Esophagus muscularis mucosa (tissue), 4 donors: ENCODE data around the gene DPPA3. TPM values are rescaled to one million over a fixed set of nuclear protein-coding genes. Genes with fewer than 3 reads are reported as not detected.

ENCODE experiments used
- DNase-seq: peaks from one replicate; pipeline ENCODE4 v3.0.0-alpha.2; 2017; ENCODE audit errors: extremely low spot score
- H3K27ac ChIP-seq, 4 donors: fragments of 200-600 bp; sonication (generic); replicated peaks in 1 of 4; 1 replicate in 3 of 4; 2 replicates in 1 of 4; pipeline ENCODE4 v1.5.1; 2016 to 2019; ENCODE audit warnings: mild to moderate bottlenecking in 1 of 4
- H3K27me3 ChIP-seq, 4 donors: fragments of 200-600 bp; sonication (generic); one replicate each; pipeline versions ENCODE4 v1.5.1 to v1.6.0; 2016 to 2019
- H3K36me3 ChIP-seq, 4 donors: fragments of 200-600 bp; sonication (generic); one replicate each; pipeline ENCODE4 v1.5.1; 2016 to 2019
- H3K4me1 ChIP-seq, 4 donors: fragments of 200-600 bp; sonication (generic); one replicate each; pipeline ENCODE4 v1.5.1; 2016 to 2019
- H3K4me3 ChIP-seq, 4 donors: fragments of 200-600 bp; sonication (generic); 1 replicate in 2 of 4; 2 replicates in 2 of 4; pipeline ENCODE4 v1.5.1; 2016 to 2019; ENCODE audit warnings: mild to moderate bottlenecking in 4 of 4, moderate library complexity in 1 of 4
- H3K9me3 ChIP-seq, 4 donors: fragments of 200-600 bp; sonication (generic); 1 replicate in 3 of 4; 2 replicates in 1 of 4; pipeline ENCODE4 v1.5.1; 2016 to 2019
- CTCF ChIP-seq, 3 experiments: fragments of 200-600 bp in 2 of 3; fragments of 450-650 bp in 1 of 3; sonication (generic) in 2 of 3; IDR thresholded peaks; one replicate each; pipeline ENCODE4 v1.5.1; 2017 to 2019; ENCODE audit warnings: antibody characterized with exemption in 3 of 3, mild to moderate bottlenecking in 2 of 3, moderate library complexity in 1 of 3
- EP300 ChIP-seq: sonication (generic); formaldehyde crosslinking; IDR thresholded peaks from one replicate; pipeline ENCODE4 v1.6.1; 2017; ENCODE audit warnings: antibody characterized with exemption
- POLR2A ChIP-seq: fragments of 450-650 bp; IDR thresholded peaks from one replicate; pipeline ENCODE4 v1.6.1; 2017; ENCODE audit warnings: antibody characterized with exemption, moderate library complexity, mild to moderate bottlenecking, low read depth
- POLR2AphosphoS5 ChIP-seq, 2 donors: sonication (generic); formaldehyde crosslinking; IDR thresholded peaks; one replicate each; pipeline ENCODE4 v1.6.1; 2017; ENCODE audit warnings: antibody characterized with exemption in 2 of 2
- WGBS: methylation state at CpG from one replicate; pipeline ENCODE4 v1.1.5; 2018; 5-methylcytosine and 5-hydroxymethylcytosine counted together
- intact Hi-C: fragments of 100-400 bp; cut with DNase I; formaldehyde crosslinking; loops from one replicate; pipeline ENCODE4 v1.15.1; 2023
- total RNA-seq, 4 donors: library from RNA; depleted of rRNA; stranded (reverse); fragments of >200 nt; gene quantifications; one replicate each; pipeline versions ENCODE4 v1.1.0 to v1.2.1, GENCODE V29; 2016

Gene DPPA3
- total RNA-seq, 4 donors from 2014 or later: not detected

- no peaks in the 10 kb centered on the region for H3K9me3 ChIP-seq
- TF ChIP-seq CTCF (IDR thresholded peaks at IDR 0.05) (no peak), POLR2AphosphoS5 (IDR thresholded peaks at IDR 0.05) (no peak), POLR2A (no peak), EP300 (no peak)
- H3K27ac ChIP-seq: no peak overlapping the region
- DNase-seq: no peak
- no peaks in the 10 kb centered on the region for H3K36me3 ChIP-seq
- intact Hi-C loops: no loop called here
- no peak overlapping the region for H3K4me3 ChIP-seq
- H3K27me3 ChIP-seq: peaks cover 0 to 10% (median 0%) of the 10 kb centered on the region in 4 donors
- WGBS: 89% methylated on average over 27 of the region's 28 CpGs
- H3K4me1 ChIP-seq: no peaks in the 10 kb centered on the region
Measured at GRCh38 chr12:7712841-7713442, 1.7 kb downstream of the DPPA3 start.

DNA sequence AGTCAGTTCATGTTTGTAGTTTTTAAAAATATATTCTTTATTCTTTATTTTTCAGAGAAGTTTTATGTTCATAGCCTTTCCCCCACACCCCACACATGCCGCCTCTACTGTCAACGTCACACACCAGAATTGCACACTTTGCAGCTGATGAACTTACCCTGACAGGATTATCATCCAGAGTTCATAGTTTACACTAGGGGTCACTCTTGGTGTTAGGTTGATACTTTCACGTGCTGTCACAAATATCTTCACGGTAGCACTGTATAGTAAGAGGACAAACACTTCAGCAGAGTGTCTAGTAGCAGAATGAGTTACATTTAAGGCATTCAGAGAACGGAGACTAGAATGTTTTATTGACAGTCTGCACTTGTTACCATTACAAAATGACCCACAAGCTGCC lies 5.1 kb downstream of the DPPA3 start:
- peaks cover 0 to 25% (median 0%) of the 10 kb centered on the region in 4 donors for H3K27me3 ChIP-seq
- intact Hi-C loops: no loop called here

GRCh38 chr12:7719946-7720730 lies 8.9 kb downstream of the DPPA3 start:
- TF ChIP-seq CTCF (IDR thresholded peaks at IDR 0.05) (no peak), POLR2AphosphoS5 (IDR thresholded peaks at IDR 0.05) (no peak), EP300 (no peak), POLR2A (no peak)
- H3K4me3 ChIP-seq: no peak overlapping the region
- DNase-seq: no peak
- H3K27ac ChIP-seq: no peak overlapping the region
- peaks cover 0 to 22% (median 0%) of the 10 kb centered on the region in 4 donors for H3K27me3 ChIP-seq
- WGBS: 71% methylated on average over 15 of the region's 15 CpGs
- H3K36me3 ChIP-seq: no peaks in the 10 kb centered on the region
- H3K9me3 ChIP-seq: no peaks in the 10 kb centered on the region
- no peaks in the 10 kb centered on the region for H3K4me1 ChIP-seq
- intact Hi-C loops: no loop called here

More for the DNA sequence above, 5.1 kb downstream of the DPPA3 start:
- Histone ChIP-seq H3K4me1 (no peaks in the 10 kb centered on the region), H3K4me3 (no peak overlapping the region), H3K9me3 (no peaks in the 10 kb centered on the region), H3K36me3 (no peaks in the 10 kb centered on the region), H3K27ac (no peak overlapping the region)
- no peak for DNase-seq
- TF ChIP-seq POLR2A (no peak), CTCF (IDR thresholded peaks at IDR 0.05) (no peak), POLR2AphosphoS5 (IDR thresholded peaks at IDR 0.05) (no peak), EP300 (no peak)
- WGBS: 8% methylated on average over 5 of the region's 5 CpGs

DNA sequence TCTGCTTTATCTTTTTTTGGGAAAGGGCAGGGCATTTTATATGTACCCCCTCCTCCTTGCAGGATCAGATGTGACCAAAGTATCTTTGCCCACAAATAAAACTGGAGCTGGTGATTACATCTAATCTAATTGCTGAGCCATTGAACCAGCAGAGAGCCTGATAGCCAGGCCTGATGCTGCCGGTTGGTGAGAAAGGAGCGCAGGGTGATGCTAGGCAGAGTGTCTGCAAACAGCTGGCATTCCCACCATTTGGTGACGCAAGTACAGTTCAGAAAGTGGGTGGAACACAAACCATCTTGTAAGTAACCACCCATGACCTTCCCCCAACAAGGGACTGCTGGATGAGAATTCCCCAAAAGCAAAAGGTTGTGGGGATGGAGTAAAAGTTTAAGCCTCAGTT lies 12.7 kb downstream of the DPPA3 start:
- TF ChIP-seq EP300 (no peak), CTCF (IDR thresholded peaks at IDR 0.05) (no peak), POLR2A (no peak), POLR2AphosphoS5 (IDR thresholded peaks at IDR 0.05) (no peak)
- Histone ChIP-seq H3K27ac (no peak overlapping the region), H3K4me1 (no peaks in the 10 kb centered on the region), H3K27me3 (peaks cover 0 to 27% (median 0%) of the 10 kb centered on the region in 4 donors), H3K9me3 (peaks cover 0 to 7% (median 0%) of the 10 kb centered on the region in 4 donors), H3K36me3 (no peaks in the 10 kb centered on the region), H3K4me3 (no peak overlapping the region)
- WGBS: 71% methylated on average over 2 of the region's 3 CpGs
- DNase-seq: no peak
- intact Hi-C loops: no loop called here
